Skin epidermis (tissue), 12 donors: Measurements from ENCODE around the gene TXNDC5.
"Not testable (repeated sequence)": the region's sequence is repeated elsewhere in the genome, so short reads cannot be mapped to it uniquely, and the experiment has no call there.

Experiments
- H3K27ac ChIP-seq, 21 experiments: fragments of 200-600 bp; sonication (generic) in 11 of 21; one replicate each; pipeline ENCODE4 v1.5.0; 2020; ENCODE audit warnings: mild to moderate bottlenecking in 3 of 21, inconsistent platforms in 2 of 21, moderate library complexity in 2 of 21
- H3K4me3 ChIP-seq, 7 experiments: fragments of 200-600 bp; sonication (generic) in 2 of 7; one replicate each; pipeline ENCODE4 v1.5.0; 2020; ENCODE audit warnings: inconsistent platforms in 2 of 7, mild to moderate bottlenecking in 2 of 7, moderate library complexity in 1 of 7

TXNDC5 gene

DNA sequence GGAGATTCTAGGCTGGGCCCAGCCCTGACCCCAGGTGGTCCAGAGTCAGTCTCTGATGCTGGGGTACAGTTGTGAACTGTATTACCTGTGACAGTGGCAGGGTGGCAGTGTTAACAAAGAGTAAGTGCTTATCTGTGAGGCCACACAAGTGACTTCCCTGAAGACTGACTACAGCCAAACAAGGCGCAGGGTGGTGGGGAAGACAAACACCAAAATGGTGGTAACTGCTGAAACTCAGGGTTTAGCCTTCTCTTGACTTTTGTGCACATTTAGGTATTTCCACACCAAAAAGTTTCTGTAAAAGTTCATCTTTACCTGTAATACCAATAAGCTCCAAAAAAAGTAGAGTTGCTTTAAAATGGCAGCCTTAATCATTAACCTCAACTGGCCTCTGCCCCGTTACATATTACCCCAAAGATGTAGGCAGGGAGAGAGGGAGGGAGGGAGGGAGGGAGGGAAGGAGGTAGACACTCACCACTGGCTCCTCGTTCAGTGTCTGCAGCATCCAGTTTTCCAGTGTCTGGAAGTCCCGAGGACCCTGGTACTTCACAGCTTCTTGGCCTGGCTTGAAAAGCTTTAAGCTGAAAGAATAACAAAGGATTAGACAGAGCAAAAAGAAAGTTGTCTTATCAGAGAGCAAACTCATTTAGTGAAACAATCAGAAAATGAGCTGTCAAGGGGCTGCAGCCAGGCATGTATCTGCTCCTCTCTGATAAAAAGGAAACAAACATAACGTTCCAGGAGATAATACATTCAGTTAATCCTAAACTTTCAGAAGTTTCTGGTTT, 11.3 kb downstream of the TXNDC5 start:
- Histone ChIP-seq H3K4me3 (no peak overlapping the region), H3K27ac (no peak overlapping the region)

DNA sequence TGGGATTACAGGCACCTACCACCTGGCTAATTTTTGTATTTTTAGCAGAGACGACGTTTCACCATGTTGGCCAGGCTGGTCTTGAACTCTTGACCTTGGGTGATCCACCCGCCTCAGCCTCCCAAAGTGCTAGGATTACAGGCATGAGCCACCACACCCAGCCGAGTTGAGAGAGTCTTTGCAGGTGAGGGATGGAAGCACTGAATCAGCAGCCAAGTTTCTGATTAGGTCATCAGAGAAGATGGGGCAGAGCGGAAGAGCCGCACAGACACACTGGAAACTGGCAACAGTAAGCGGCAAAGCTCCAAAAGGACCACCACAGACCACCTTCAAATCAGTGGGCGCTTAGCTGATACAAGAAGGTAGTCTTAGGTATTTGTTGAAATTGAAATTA, 12.4 kb downstream of the TXNDC5 start:
- not testable (repeated sequence) for H3K4me3 ChIP-seq, H3K27ac ChIP-seq

DNA sequence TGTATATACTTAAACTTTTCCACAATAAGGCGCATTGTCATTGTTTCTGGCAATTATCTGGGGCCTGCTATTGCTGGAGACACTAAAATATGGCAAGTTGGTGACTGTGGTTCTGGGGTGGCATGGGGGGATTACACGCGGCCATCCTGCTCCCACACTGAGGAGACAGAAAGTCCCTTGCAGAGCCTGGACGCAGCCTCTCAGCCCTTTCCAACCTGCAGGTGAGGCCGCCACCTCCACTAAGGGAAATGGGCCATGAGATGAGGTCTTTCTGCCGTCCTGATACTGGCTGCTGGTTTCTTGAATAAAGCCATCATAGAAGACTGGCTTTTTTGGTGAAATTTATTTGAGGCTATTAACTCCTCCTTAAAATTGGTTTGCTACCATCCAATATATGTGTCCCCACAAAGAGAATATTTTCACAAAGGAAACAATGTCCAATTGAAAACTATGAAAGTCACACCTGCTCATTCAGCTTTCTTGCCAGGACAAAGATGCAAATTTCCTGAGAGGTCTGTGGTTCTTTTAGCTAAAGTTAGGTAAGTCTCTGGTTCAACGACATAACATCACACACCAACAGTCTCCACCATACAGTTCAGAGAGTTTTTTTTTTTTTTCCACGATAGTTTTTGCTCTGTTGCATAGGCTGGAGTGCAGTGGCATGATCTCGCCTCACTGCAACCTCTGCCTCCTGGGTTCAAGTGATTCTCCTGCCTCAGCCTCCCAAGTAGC, 13.0 kb downstream of the TXNDC5 start:
- H3K27ac ChIP-seq: no peak overlapping the region
- H3K4me3 ChIP-seq: no peak overlapping the region

DNA sequence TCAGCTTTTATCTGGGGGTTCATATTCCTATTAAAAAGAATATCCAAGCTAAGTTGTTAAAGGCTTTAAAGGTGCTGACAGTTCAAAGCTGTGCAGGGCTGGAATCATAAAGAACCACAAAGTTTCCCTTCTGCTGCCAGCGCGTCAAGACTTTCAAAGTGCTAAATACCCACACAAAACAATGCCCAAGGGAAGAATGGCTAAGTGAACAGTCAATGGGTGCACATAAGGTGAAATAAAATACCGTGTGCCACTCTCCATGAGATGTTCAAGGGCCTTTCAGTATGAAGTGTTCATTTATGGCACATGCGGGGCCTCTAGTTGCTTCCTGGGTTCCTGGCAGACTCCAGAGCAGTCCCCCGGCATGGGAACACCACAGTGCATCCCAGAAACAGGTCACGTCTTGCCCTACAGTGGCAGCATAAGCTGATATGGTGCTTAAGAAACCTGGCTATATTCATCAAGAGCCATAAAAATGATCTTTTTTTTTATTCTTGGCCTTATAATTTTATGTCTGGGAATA, 14.1 kb downstream of the TXNDC5 start:
- Histone ChIP-seq H3K27ac (no peak overlapping the region), H3K4me3 (no peak overlapping the region)

DNA sequence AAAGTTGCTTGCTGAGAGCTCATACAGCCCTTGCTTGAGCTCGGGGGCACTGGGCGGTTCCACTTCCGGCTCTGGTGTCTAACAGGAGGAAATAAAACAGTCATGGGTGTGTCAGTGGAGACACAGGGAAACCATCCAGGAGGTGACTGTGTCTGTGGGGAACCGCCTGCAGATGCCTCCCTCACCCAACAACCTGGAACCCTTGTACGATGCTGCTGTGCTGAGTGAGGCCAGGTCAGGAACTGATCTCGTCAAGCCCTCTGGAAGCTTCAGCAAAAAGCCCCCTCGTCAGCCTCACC, 15.5 kb downstream of the TXNDC5 start:
- H3K27ac ChIP-seq: no peak overlapping the region
- no peak overlapping the region for H3K4me3 ChIP-seq

DNA sequence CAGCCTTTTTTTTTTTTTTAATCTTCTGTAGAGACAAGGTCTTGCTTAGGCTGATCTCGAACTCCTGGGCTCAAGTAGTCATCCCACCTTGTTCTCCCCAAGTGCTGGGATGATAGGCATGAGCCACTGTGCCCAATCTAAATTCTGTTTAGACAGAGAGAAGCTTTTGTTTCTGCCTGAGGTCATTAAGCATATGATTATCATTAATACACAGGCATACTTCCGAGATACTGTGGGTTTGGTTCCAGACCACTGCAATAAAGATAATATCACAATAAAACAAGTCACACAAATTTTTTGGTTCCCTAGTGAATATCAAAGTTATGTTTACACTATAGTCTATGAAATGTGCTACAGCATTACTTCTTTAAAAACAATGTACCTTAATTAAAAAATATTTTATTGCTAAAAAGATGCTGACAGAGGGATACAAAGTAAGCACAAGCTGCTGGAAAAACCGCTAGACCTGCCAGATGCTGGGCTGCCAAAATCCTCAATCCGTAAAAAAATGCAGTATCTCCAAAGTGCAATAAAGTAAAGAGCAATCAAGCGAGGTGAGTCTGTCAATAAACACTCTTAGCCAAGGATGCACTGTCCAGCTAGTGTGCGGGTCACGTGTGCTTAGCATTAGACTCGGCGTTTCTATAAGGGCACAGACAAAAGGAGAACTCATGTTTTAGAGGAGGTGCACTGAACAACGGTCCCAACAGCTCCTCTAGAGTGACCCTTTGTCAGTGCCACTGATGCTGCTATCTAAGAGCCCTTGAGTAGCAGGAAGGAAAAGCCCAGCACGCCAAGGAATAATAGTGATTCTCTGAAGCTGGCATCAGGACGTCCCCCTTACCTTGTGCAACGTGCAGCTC, 16.1 kb downstream of the TXNDC5 start:
- H3K27ac ChIP-seq: no peak overlapping the region

DNA sequence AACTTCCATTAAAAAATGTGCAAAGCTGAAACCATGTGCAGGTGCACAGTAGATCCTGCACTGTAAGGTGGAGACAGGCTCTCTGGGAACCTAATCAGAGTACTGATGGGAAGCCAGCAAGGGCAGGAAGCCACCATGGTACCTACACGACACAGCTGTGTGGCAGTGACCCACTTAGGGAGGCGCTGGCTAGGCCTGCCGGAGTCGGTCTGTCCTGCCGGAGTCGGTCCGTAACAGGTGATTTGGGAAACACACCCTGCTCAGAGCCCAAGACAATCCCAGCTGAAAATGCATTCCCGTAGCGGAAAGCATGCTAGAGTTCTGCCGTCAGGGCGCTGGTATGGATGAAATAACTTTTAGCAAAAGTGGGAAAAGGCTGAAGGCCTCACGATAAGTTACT, 17.2 kb downstream of the TXNDC5 start:
- H3K27ac ChIP-seq: no peak overlapping the region
- H3K4me3 ChIP-seq: no peak overlapping the region

More for the DNA sequence above, 16.1 kb downstream of the TXNDC5 start:
- H3K4me3 ChIP-seq: no peak overlapping the region

DNA sequence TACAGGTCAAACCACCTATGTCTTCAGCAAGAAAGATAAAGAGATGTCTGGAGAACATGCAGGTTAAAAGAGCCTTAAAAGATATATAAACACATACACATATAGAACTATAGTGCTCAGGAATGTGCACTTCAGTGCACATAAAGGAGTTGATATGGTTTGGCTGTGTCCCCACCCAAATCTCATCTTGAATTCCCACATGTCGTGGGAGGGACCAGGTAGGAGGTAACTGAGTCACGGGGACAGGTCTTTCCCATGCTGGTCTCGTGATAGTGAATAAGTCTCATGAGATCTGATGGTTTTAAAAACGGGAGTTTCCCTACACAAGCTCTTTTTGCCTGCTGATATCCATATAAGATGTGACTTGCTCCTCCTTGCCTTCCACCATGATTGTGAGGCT, 18.2 kb downstream of the TXNDC5 start:
- H3K4me3 ChIP-seq, H3K27ac ChIP-seq: not testable (repeated sequence)

DNA sequence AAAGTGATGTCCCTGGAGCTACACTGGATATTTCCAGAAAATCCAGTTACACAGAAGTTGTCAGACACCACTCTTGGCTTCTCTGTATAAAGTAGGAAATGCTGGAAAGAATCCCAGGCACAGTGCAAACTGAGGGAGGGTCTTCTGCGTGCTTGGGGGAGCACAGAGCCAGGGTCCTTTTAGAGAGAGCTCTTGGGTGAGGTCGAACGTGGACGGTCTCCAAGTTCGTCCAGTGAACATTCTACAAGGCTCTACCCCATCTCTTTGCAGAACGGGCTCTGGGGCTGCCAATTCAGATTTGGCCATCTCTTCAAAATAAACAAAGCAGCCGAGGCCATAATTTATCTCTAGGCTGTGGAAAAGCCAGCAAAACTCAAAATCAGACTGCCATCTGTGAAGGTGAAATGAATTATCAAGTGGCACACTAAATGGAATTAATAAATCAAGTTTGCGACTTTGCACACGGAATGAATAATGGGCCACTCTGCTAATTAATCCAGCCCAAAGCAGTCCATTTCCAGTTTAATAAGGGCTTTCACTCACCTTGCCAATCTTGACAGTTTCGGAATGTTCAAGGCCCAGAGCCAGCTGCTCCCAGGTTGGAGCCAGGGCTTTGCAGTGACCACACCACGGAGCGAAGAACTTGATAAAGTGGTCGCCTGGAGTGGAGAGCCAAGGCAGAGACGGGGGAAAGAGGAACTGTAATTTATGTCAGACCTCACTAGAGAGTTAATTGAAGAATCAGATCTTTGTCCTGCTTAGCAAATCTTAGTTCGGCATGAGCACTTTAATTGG, 19.3 kb downstream of the TXNDC5 start:
- H3K27ac ChIP-seq: no peak overlapping the region
- no peak overlapping the region for H3K4me3 ChIP-seq

DNA sequence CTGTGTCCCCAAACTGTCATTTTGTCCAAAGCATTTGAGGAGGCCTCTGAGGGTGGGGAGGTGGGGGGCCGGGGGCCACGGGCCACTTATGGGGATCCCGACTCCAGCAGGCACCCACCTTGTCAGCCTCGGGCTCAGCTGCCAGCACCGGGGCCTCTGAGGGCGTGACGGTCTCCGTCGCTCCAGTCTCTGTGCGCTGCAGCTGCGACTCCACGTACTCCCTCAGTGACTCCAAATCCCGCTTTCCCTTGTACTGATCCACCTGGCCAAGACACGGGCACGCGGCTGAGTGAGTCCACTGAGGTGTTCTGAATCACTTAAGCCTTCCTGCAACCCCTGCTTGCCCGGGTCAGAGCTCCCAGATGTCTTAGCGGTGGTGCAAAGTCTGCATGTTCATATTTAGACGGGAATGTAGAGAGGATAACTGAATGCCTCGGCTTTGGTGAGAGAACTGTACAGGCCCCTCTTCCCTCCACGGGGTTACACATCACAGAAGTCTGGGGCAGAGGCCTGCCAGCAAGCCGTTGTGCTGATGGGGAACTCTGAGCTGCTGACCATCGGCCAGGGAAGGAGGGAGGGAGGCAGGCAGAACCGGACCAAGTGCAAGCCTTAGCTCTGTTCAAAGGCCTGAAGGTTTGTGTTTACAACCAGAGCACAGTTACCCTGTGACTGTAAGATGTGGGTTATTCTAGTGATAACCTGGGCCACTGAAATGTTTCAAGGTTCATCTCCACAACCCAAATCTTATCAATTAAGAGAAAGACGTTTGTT, 21.8 kb downstream of the TXNDC5 start:
- Histone ChIP-seq H3K4me3 (no peak overlapping the region), H3K27ac (no peak overlapping the region)

DNA sequence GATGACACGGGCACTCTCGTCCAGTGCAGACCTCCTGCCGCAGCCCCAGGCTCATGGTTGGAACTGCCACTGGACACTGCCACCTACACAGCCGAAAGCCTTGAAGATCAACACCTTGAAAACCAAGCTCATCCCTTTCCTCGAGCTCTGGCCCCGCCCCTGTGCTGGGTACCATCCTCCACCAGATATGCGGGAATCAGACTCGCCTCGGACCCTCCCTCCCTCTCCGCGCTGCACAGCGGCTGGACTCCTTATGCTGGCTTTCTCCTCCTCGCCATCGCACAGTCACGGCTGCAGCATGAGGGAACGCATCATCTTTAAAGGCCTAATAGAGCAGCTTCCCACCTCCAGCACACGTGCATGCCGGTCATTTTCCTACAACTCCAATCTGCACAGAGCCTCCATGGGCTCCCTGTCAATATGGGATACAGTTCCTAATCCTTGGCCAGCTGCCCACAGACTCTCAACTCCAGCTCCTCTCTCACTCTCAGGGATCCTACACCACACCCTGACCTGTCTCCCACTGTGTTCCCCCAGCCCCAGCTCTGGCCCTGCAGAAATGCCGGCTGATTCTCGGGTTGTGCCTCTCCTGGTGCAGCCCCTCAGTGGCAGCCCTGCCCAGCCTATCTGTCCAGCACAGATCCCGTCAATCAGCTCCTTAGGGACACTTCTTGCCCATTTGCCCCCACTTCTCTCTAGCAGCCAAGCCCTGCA, 23.2 kb downstream of the TXNDC5 start:
- H3K4me3 ChIP-seq: no peak overlapping the region
- no peak overlapping the region for H3K27ac ChIP-seq

DNA sequence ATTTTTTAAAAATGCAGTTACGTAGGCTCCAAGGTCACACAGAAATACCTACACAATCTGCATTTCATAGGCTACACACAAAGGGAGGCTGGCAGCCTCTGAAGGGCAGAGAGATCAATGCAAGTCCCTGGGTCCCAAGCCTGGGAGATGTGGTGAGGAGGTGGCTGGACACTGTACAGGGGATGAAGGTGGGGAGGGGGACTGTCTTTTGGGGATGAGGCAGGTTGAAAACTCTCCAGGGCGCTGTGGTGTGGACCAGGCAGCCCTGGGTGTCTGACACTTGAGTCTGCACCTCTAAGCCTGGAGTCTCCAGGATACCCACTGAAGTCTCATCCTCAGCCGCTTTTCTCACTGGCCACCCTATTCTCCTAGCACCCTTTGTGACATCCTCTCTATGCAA, 24.5 kb downstream of the TXNDC5 start:
- Histone ChIP-seq H3K4me3 (no peak overlapping the region), H3K27ac (no peak overlapping the region)

DNA sequence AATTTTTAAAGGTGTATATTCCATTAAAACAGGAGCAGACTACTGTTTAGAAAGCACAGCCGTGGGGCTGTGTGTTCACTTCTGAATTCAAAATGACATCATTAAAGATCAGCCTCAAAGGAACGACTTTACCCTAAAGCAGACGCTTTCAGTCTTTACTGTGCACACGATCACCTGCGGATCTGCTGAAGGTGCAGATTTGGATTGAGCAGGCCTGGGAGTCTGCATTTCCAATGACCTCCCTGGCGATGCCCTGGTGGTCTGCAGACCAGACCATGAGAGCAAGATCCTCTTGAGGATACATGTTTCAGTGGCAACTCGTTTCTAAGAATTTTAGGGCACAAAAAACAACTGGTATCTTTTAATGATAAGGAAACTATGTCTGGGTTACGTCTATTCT, 27.2 kb downstream of the TXNDC5 start:
- Histone ChIP-seq H3K4me3 (no peak overlapping the region), H3K27ac (no peak overlapping the region)

DNA sequence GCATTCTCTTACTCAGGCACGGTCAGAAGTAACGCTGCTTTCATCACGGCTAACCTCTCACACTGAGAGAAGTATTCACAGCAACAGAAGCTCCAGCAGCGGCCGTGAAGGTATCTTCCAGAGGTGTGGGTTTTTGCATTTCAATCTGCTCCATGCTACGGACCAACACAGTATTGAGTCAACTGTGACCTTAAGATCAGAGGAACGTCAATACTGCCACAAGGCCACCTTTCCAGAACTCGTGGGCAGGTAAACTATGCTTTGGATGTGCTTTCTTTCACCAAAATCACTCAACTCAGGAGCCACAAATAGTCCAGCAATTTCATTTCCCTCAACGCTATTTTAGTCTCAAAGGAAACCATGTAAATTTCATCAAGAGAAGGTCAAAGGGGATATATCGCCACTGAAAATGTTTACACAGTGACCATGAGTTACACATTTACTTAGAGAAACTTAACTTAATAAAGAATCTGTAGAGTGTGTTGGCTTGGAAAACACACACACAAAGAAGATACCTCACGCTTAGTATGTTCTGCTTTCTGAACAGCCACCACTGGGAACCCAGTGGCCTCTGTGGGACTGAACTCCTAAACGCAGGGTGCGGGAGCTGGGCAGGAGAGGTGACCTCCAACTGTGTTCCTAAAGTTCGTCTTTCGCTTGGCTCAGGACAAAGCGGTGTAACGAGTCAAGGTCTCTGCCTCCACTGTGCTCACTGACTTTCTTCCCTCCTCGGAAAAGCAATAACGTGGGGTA, 27.9 kb downstream of the TXNDC5 start:
- Histone ChIP-seq H3K4me3 (no peak overlapping the region), H3K27ac (no peak overlapping the region)

DNA sequence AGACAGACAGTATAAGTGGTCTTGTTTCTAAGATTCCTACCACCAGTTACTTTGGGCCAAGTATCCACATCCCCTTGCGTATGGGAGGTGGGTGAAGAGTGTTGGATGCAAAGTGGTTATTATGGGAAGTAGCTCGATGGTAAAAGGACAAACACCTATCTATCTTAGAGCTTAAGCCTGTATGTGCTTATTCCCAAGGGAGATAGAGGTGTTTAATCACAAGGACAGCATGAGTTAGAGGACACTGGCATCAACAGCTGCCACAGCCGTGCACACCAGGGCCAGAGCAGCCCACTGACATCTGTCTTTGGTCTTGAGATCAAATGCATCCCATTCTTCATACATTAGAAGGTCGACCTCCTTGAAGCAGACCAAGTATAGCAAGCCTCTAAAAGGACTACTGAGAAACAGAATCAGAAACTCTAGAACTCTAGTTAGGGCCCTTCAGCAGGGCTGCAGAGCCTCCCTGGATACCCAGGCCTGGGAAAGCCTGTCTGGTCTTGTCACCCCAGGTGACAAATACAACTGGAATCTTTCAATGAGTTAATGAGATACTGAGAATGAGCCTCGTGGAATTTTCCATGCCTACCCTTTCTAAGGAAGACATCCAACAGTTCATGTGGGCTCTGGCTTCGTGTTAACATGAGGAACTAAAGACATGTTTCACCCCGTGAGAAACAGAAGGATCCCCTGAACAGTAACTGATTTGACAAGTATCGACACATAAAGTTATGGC, 28.7 kb downstream of the TXNDC5 start:
- H3K27ac ChIP-seq: no peak overlapping the region
- no peak overlapping the region for H3K4me3 ChIP-seq

DNA sequence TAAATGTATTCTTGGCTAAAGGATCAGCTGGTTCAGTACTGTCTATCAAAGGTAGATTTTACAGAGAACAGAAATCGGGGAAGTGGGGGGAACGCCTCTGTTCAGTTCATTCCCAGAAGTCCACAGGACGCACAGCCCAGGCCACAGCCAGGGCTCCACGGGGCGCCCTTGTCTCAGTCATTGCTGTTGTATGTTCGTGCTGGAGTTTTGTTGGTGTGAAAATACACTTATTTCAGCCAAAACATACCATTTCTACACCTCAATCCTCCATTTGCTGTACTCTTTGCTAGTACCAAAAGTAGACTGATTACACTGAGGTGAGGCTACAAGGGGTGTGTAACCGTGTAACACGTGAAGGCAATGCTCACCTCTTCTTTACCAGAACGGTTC, 29.9 kb downstream of the TXNDC5 start:
- Histone ChIP-seq H3K27ac (no peak overlapping the region), H3K4me3 (no peak overlapping the region)
